Lung microvascular endothelial cell (primary cell): ENCODE measurements around the gene RUNX1. TPM values are rescaled to one million over a fixed set of nuclear protein-coding genes. Genes with fewer than 3 reads are reported as not detected.

Experiments
- DNase-seq, 2 donors: peaks; one replicate each; pipeline versions ENCODE4 v3.0.0 to v3.0.0-alpha.2; 2010; ENCODE audit warnings: low read depth in 2 of 2
- total RNA-seq: library from RNA; depleted of rRNA; stranded (reverse); fragments of >200 nt; gene quantifications from 2 replicates; pipeline ENCODE4 v1.2.1, GENCODE V29; 2014

The RUNX1 gene
- total RNA-seq, 1 donor from 2014 or later, result 0.20 TPM

GRCh38 chr21:34827445-34828235, 221.5 kb downstream of the RUNX1 start:
- DNase-seq, result no peak

- DNase-seq, result no peak
These were observed 222.3 kb downstream of the RUNX1 start for GRCh38 chr21:34826836-34827235.

- no peak for DNase-seq
These were observed 223.1 kb downstream of the RUNX1 start for GRCh38 chr21:34825948-34826548.

- DNase-seq, result no peak
These were observed 224.0 kb downstream of the RUNX1 start for GRCh38 chr21:34825101-34825500.

GRCh38 chr21:34824314-34824713, 224.8 kb downstream of the RUNX1 start:
- DNase-seq, result no peak

- no peak for DNase-seq
These were observed 226.2 kb downstream of the RUNX1 start for GRCh38 chr21:34822942-34823341.

GRCh38 chr21:34822168-34822567, 226.9 kb downstream of the RUNX1 start:
- no peak for DNase-seq

- no peak for DNase-seq
These were observed 227.4 kb downstream of the RUNX1 start for GRCh38 chr21:34821717-34822116.

GRCh38 chr21:34820051-34820450, 229.1 kb downstream of the RUNX1 start:
- no peak for DNase-seq

GRCh38 chr21:34819357-34819999, 229.6 kb downstream of the RUNX1 start:
- DNase-seq, result no peak

GRCh38 chr21:34818662-34819158, 230.4 kb downstream of the RUNX1 start:
- no peak for DNase-seq

- no peak for DNase-seq
These were observed 231.1 kb downstream of the RUNX1 start for GRCh38 chr21:34817821-34818661.

GRCh38 chr21:34815831-34816705, 233.0 kb downstream of the RUNX1 start:
- no peak for DNase-seq

GRCh38 chr21:34814529-34814951, 234.6 kb downstream of the RUNX1 start:
- no peak for DNase-seq

- peak in 1 of 2 donors; percentile 79 for DNase-seq
These were observed 235.7 kb downstream of the RUNX1 start for GRCh38 chr21:34813266-34813894.

GRCh38 chr21:34812504-34813265, 236.4 kb downstream of the RUNX1 start:
- peak in 1 of 2 donors; percentile 71 for DNase-seq

GRCh38 chr21:34811368-34811767, 237.7 kb downstream of the RUNX1 start:
- peak; percentile 5 to 44 for DNase-seq

- DNase-seq, result no peak
These were observed 238.3 kb downstream of the RUNX1 start for GRCh38 chr21:34810786-34811185.

GRCh38 chr21:34809822-34810221, 239.3 kb downstream of the RUNX1 start:
- DNase-seq, result no peak
